NCI-H2107 treated with DMSO at 0.1 percent for 48 hours (cell line): ENCODE results near the gene KRT17.
"Not testable (repeated sequence)": the region's sequence is repeated elsewhere in the genome, so short reads cannot be mapped to it uniquely, and the experiment has no call there.

ENCODE experiments used
- DNase-seq: peaks from one replicate; lab custom pipeline; 2025; ENCODE audit not compliant: unreplicated experiment; lab: John Stamatoyannopoulos, UW

Gene KRT17

GRCh38 chr17:41635121-41636097, 11.0 kb upstream of the KRT17 start:
- no peak for DNase-seq

GRCh38 chr17:41634639-41635038, 10.3 kb upstream of the KRT17 start:
- no peak for DNase-seq

GRCh38 chr17:41633556-41634199, 9.3 kb upstream of the KRT17 start:
- no peak for DNase-seq

- DNase-seq, result no peak
Measured at GRCh38 chr17:41632482-41633105, 8.2 kb upstream of the KRT17 start.

- DNase-seq, result no peak
Measured at GRCh38 chr17:41631898-41632285, 7.5 kb upstream of the KRT17 start.

- no peak for DNase-seq
Measured at GRCh38 chr17:41631025-41631897, 6.9 kb upstream of the KRT17 start.

GRCh38 chr17:41629826-41630670, 5.7 kb upstream of the KRT17 start:
- no peak for DNase-seq

GRCh38 chr17:41629316-41629715, 4.9 kb upstream of the KRT17 start:
- DNase-seq, result no peak

GRCh38 chr17:41628621-41629255, 4.4 kb upstream of the KRT17 start:
- not testable (repeated sequence) for DNase-seq

GRCh38 chr17:41628073-41628370, 3.6 kb upstream of the KRT17 start:
- not testable (repeated sequence) for DNase-seq

- no peak for DNase-seq
Measured at GRCh38 chr17:41627316-41628072, 3.1 kb upstream of the KRT17 start.

- DNase-seq, result not testable (repeated sequence)
Measured at GRCh38 chr17:41626914-41627295, 2.5 kb upstream of the KRT17 start.

GRCh38 chr17:41626028-41626913, 1.9 kb upstream of the KRT17 start:
- DNase-seq, result not testable (repeated sequence)

- no peak for DNase-seq
Measured at GRCh38 chr17:41625602-41626001, 1.2 kb upstream of the KRT17 start.

GRCh38 chr17:41623184-41623861, 1.1 kb downstream of the KRT17 start:
- DNase-seq, result not testable (repeated sequence)

GRCh38 chr17:41622340-41623183, 1.8 kb downstream of the KRT17 start:
- not testable (repeated sequence) for DNase-seq
